HG03139 (cell line): ENCODE data around the gene TNPO3.
"Not testable (repeated sequence)": the region's sequence is repeated elsewhere in the genome, so short reads cannot be mapped to it uniquely, and the experiment has no call there.

ENCODE experiments used
- ATAC-seq: cut with Tn5 transposase; IDR thresholded peaks from one replicate; pipeline ENCODE4 v1.9.1; 2021; ENCODE audit not compliant: unreplicated experiment

Gene TNPO3

GRCh38 chr7:128924707-128925588 lies 130.0 kb downstream of the TNPO3 start:
- no peak for ATAC-seq

- ATAC-seq, result no peak
Observed at GRCh38 chr7:128923411-128923800, 131.5 kb downstream of the TNPO3 start.

- no peak for ATAC-seq
Observed at GRCh38 chr7:128922496-128923410, 132.2 kb downstream of the TNPO3 start.

DNA sequence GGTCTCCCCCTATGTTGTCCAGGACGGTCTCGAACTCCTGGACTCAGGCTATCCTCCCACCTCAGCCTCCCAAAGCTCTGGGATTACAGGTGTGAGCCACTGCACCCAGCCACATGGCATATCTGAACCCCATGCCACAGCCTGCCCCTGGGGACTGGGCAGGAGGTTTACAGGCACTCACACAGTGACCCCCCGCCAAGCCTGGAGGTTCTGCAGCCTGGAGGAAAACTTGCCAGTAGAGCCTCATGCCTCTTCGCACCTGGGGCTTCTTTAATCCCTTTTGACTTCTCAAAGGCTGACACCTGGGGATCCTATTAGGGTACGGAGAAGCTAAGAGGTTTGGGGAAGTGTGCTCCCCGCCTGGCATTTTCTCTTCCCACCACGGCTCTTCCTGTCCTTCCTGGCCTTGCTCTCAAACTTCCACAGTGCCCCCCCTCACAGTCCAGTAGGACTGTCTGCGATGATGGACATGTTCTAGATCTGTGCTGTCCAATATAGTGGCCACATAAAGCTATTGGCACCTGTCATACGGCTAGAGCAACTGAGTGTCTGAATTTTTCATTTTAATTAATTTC lies 133.0 kb downstream of the TNPO3 start:
- no peak for ATAC-seq

- ATAC-seq, result no peak
Observed at GRCh38 chr7:128920913-128921582, 133.9 kb downstream of the TNPO3 start.

DNA sequence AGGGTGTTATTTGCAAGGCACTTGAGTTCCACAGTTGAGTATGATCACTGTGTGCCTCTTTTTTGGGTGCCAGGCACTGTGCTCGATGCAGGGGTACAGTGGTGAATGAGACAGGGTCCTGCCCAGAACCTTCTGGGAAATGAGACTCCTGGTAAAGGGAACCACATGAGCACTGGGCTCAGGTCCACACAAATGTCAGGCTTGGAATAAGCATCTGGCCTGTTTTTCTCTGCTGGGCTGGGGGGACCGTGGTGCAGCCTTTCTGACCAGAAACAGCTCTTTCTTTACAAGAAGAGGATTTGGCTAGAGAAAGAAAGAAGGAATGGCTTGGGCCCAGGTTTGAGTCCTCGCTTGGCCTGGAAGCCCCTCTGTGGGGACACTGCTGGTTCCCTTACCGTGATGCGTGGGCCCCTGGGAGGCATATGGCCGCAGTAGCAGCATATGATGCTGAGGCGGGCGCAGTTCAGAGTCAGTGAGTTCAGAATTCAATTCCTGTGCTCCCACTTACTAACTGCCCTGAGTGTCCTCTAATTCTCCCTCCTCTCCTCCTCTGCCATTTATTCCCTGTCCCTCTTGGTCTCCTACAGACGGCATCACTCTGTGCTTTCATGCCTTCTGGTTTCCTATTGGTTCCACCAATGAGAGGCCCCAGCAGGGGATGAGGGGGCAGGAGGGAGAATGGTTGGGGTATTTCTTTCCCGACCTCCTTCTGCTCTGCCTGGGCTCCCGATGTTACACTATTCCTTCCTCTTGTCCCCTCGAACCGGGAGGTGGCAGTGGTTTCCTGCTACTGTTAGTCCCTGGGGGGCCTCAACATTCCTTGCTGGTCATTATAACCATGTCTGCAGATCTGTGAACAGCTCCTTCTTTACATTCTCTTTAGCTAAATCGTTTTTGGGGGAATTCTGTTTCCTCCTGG lies 134.8 kb downstream of the TNPO3 start:
- no peak for ATAC-seq

GRCh38 chr7:128919241-128919640 lies 135.7 kb downstream of the TNPO3 start:
- no peak for ATAC-seq

DNA sequence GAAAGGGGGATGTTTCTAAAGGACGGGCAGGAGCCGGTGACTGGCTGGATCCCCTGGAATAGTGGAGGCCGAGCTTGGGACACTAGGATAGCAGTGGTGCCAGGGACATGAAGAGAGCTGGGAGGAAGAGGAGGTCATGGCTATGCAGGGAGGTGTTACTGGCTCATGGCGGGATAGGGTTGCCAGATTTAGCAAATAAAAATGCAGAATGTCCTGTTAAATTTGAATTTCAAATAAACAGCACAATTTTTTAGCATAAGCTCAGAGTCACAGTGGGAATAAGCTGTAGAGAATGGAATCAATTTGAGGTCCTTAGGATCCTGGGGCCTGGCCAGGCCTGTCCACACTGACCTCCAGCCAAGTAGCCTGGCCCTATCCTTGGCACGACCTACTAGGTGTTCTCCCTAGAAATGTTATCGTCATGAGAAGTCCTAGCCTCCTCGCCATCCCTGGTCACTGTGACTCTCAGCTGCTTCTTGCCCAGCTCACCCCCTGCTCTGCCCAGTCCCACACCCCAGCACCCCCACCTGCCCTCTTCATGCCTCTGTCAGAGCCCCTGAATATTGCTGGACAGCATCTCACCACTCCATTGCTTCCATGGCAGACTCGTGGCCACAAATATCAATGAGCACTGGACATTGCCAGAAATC lies 136.8 kb downstream of the TNPO3 start:
- ATAC-seq, result no peak

GRCh38 chr7:128917122-128917521 lies 137.8 kb downstream of the TNPO3 start:
- no peak for ATAC-seq

GRCh38 chr7:128916643-128916915 lies 138.3 kb downstream of the TNPO3 start:
- no peak for ATAC-seq

- ATAC-seq, result no peak
Observed at GRCh38 chr7:128915841-128916642, 138.9 kb downstream of the TNPO3 start.

DNA sequence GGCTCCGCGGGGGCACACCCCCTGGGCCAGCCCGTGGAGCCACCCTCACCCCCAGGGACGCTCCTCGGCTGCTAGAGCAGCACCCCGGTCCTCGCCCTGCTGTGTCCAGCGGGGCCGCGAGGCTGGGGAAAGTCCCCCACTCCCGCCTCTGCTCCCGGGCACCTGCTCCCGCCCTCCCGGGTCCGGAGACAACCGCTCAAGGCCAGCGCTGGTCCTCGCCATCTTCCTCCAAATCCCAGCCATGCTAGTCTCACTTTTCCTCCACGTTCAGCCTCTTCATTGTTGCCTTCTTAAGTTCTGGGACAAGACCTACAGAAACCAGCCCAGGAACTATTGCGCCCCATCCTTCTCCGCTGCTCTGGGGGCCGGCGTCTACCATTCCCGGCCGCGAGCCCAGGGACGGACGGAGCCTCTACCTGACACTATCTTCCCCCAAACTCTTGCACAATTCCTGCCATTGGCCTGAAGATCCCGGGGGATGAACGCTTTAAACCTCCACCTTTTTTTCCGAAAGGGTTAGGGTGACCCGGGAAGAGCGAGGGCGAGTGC lies 139.6 kb downstream of the TNPO3 start:
- ATAC-seq, result no peak

DNA sequence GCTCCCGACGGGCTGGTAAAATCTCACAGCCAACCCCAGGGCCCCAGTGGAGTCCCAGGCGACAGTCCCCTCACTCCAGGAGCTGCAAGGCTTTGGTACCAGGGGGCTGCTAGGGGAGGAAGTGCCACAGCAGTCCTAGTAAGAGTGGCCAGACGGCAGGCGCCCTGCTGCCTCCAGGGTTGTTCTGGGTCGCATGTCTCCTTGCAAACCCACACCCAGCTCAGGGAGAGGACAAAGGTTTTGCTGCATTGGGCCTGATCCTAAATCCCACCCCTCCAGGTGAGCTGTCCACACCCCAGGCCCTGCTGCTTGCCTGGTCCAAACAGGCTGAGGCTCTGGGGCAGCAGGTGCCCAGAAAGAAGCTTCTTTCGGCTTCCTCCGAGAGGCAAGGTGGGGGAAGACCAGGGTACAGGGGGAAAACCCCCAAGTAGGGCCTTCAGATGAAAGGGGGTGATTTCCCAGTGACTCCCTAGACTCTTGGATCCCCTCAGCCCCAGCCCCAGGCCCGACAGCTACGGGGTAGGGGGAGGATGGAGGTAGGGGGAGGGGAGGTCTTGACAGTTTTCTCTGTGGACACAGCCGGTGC lies 140.3 kb downstream of the TNPO3 start:
- no peak for ATAC-seq

GRCh38 chr7:128913870-128914565 lies 140.9 kb downstream of the TNPO3 start:
- no peak for ATAC-seq

DNA sequence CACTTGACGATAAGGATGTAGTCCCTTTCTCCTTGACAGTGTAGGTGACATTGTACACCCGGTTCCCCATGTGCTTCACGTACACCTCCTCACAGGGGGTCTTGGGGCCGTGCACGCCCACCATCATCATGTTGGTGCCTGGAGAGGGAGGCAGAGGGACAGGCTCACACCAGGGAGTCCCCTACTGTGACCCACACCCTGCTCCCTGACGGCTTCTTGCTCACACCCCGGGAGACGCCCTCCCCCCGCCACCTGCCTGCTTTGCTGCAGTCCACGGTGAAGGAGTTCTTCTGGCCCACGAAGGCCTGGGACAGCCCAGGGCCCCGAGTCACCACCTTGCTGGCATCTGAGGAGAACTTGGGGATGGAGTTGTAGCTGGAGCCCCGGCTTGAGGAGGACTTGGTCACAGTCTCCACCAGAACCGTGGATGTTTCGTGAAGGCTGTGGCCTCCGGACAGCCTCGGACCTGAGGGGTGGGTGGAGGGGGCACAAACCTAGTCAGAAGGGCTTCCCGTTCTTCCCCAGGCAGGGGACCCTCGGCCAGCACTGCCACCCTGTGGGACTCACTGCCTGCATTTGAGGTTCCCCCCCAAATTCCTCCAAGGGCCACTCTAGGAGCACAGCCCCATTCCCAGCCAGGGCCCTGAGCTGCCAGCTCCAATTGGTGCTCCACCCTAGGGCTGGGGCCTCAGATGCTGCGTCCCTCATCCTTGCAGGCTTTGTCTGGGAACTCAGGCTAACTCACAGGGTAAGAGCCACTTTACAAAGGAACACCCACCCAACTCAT lies 142.0 kb downstream of the TNPO3 start:
- not testable (repeated sequence) for ATAC-seq

- no peak for ATAC-seq
Observed at GRCh38 chr7:128912281-128912680, 142.6 kb downstream of the TNPO3 start.
